Measurements from ENCODE around the gene TTC22.

The TTC22 gene

GRCh38 chr1:54794451-54795355, 6.4 kb downstream of the TTC22 start:
- TF ChIP-seq CTCF (conservative IDR thresholded peaks at IDR 0.05; ENCODE audit: low read length) = no peak
- no peak overlapping the region for H3K4me3 ChIP-seq (ENCODE audit: low read length)
- DNase-seq (ENCODE audit: low read depth) = no peak

GRCh38 chr1:54792686-54793282, 8.3 kb downstream of the TTC22 start:
- H3K4me3 ChIP-seq (ENCODE audit: low read length) = no peak overlapping the region
- no peak for DNase-seq (ENCODE audit: low read depth)
- no peak for TF ChIP-seq CTCF (conservative IDR thresholded peaks at IDR 0.05; ENCODE audit: low read length)

- DNase-seq (ENCODE audit: low read depth) = no peak
- peak; percentile 46 for TF ChIP-seq CTCF (conservative IDR thresholded peaks at IDR 0.05; ENCODE audit: low read length)
- H3K4me3 ChIP-seq (ENCODE audit: low read length) = no peak overlapping the region
Measured at GRCh38 chr1:54791880-54792522, 9.1 kb downstream of the TTC22 start.

- H3K4me3 ChIP-seq (ENCODE audit: low read length) = no peak overlapping the region
- no peak for TF ChIP-seq CTCF (conservative IDR thresholded peaks at IDR 0.05; ENCODE audit: low read length)
- DNase-seq (ENCODE audit: low read depth) = no peak
Measured at GRCh38 chr1:54788459-54788858, 12.7 kb downstream of the TTC22 start.

GRCh38 chr1:54787604-54788003, 13.5 kb downstream of the TTC22 start:
- H3K4me3 ChIP-seq (ENCODE audit: low read length) = no peak overlapping the region
- DNase-seq (ENCODE audit: low read depth) = no peak
- no peak for TF ChIP-seq CTCF (conservative IDR thresholded peaks at IDR 0.05; ENCODE audit: low read length)

GRCh38 chr1:54786778-54787177, 14.3 kb downstream of the TTC22 start:
- no peak for TF ChIP-seq CTCF (conservative IDR thresholded peaks at IDR 0.05; ENCODE audit: low read length)
- H3K4me3 ChIP-seq (ENCODE audit: low read length) = no peak overlapping the region
- no peak for DNase-seq (ENCODE audit: low read depth)
